ENCODE results near the gene PCSK2. TPM values are rescaled to one million over a fixed set of nuclear protein-coding genes. Genes with fewer than 3 reads are reported as not detected.
A peak's percentile ranks its signal among the peaks of the same experiment; 100 is the strongest.

PCSK2 gene
- total and polyA plus RNA-seq, 12 donors, result 0.32 to 47.6 (median 5.3) TPM

GRCh38 chr20:17421493-17421892 is 194.7 kb downstream of the PCSK2 start:
- WGBS, 4 donors, result 44 to 53% (median 51%) methylated on average over 1 of the region's 1 CpG
- Histone ChIP-seq H3K27ac (no peak overlapping the region), H3K4me3 (no peak overlapping the region), H3K9me3 (replicated peaks in 1 of 3) (no peaks in the 10 kb centered on the region), H3K4me1 (replicated peaks in 1 of 2) (no peaks in the 10 kb centered on the region), H3K36me3 (replicated peaks in 1 of 2) (no peaks in the 10 kb centered on the region), H3K27me3 (no peaks in the 10 kb centered on the region)
- intact Hi-C loops (cut with DNase I), result loop anchor here in 1 of 2 donors (5.0 kb wide), 1 partner anchor 614 kb away; no protein-coding TSS in a partner anchor
- DNase-seq, result peak in 1 of 7 donors; percentile 20
- TF ChIP-seq CTCF (IDR thresholded peaks at IDR 0.05) (no peak), POLR2A (IDR thresholded peaks at IDR 0.05) (no peak)

GRCh38 chr20:17423782-17424181 is 196.9 kb downstream of the PCSK2 start:
- no peaks in the 10 kb centered on the region for H3K9me3 ChIP-seq (replicated peaks in 1 of 3)
- H3K27me3 ChIP-seq, result no peaks in the 10 kb centered on the region
- H3K36me3 ChIP-seq (replicated peaks in 1 of 2), result no peaks in the 10 kb centered on the region
- no peak for TF ChIP-seq CTCF (IDR thresholded peaks at IDR 0.05)
- no peak for TF ChIP-seq POLR2A (IDR thresholded peaks at IDR 0.05)
- no peaks in the 10 kb centered on the region for H3K4me1 ChIP-seq (replicated peaks in 1 of 2)
- DNase-seq, result no peak
- no peak overlapping the region for H3K4me3 ChIP-seq
- H3K27ac ChIP-seq, result no peak overlapping the region
- intact Hi-C loops (cut with DNase I), result loop anchor here in 1 of 2 donors (5.0 kb wide), 1 partner anchor 616 kb away; no protein-coding TSS in a partner anchor

GRCh38 chr20:17427638-17428037 is 200.8 kb downstream of the PCSK2 start:
- no peak overlapping the region for H3K27ac ChIP-seq
- no peak for TF ChIP-seq CTCF (IDR thresholded peaks at IDR 0.05)
- TF ChIP-seq POLR2A (IDR thresholded peaks at IDR 0.05), result no peak
- H3K27me3 ChIP-seq, result no peaks in the 10 kb centered on the region
- no peak overlapping the region for H3K4me3 ChIP-seq
- H3K36me3 ChIP-seq (replicated peaks in 1 of 2), result no peaks in the 10 kb centered on the region
- H3K4me1 ChIP-seq (replicated peaks in 1 of 2), result no peaks in the 10 kb centered on the region
- 58 to 79% (median 76%) methylated on average over 2 of the region's 2 CpGs for WGBS, 4 donors
- DNase-seq, result no peak
- no peaks in the 10 kb centered on the region for H3K9me3 ChIP-seq (replicated peaks in 1 of 3)
- intact Hi-C loops (cut with DNase I), result no loop called here

- no peaks in the 10 kb centered on the region for H3K9me3 ChIP-seq (replicated peaks in 1 of 3)
- H3K27me3 ChIP-seq, result no peaks in the 10 kb centered on the region
- DNase-seq, result no peak
- no peaks in the 10 kb centered on the region for H3K36me3 ChIP-seq (replicated peaks in 1 of 2)
- TF ChIP-seq CTCF (IDR thresholded peaks at IDR 0.05) (no peak), POLR2A (IDR thresholded peaks at IDR 0.05) (no peak)
- H3K4me3 ChIP-seq, result no peak overlapping the region
- no peaks in the 10 kb centered on the region for H3K4me1 ChIP-seq (replicated peaks in 1 of 2)
- H3K27ac ChIP-seq, result no peak overlapping the region
- WGBS, 4 donors, result 62 to 77% (median 66%) methylated on average over 3 of the region's 3 CpGs
- intact Hi-C loops (cut with DNase I), result loop anchor here in 1 of 2 donors (2.0 kb wide), 1 partner anchor 628 kb away; no protein-coding TSS in a partner anchor
Observed at GRCh38 chr20:17430125-17430950, 203.5 kb downstream of the PCSK2 start.
